A549 (cell line): Measurements from ENCODE around the gene CUX1. TPM values are rescaled to one million over a fixed set of nuclear protein-coding genes. Genes with fewer than 3 reads are reported as not detected.
"Not testable (repeated sequence)": the region's sequence is repeated elsewhere in the genome, so short reads cannot be mapped to it uniquely, and the experiment has no call there.

Experiments
- ATAC-seq, 2 experiments: fragments of 200-7000 bp in 1 of 2; fragments of >200 bp in 1 of 2; cut with Nextera tagmentation in 1 of 2; cut with Tn5 transposase in 1 of 2; 3 replicates each; pipeline versions ENCODE4 v1.8.0 to v1.9.1; 2018 to 2020; ENCODE audit warnings: mild to moderate bottlenecking in 1 of 2, moderate library complexity in 1 of 2
- CTCF ChIA-PET: fragments of 300-600 bp; sonication (Branson Sonifier 250); formaldehyde crosslinking; extraction: SDS; loops from one replicate; lab custom pipeline; 2021; ENCODE audit warnings: antibody characterized with exemption, inconsistent platforms; lab: Yijun Ruan, JAX
- POLR2A ChIA-PET: fragments of 350-600 bp; formaldehyde crosslinking; extraction: SDS; loops from one replicate; lab custom pipeline; 2021; ENCODE audit warnings: antibody characterized with exemption, inconsistent platforms; lab: Yijun Ruan, JAX
- DNase-seq, 2 experiments: peaks; one replicate each; pipeline versions ENCODE4 v3.0.0 to v3.0.0-alpha.2; 2011 to 2016; ENCODE audit warnings: low read depth in 1 of 2, low spot score in 1 of 2
- FAIRE-seq: peaks from 2 replicates; lab custom pipeline; 2011; peaks lifted over from hg19 to GRCh38; lab: Jason Lieb, UNC
- H3K27ac ChIP-seq, 2 experiments: fragments of >200 bp; sonication (Bioruptor Twin); formaldehyde crosslinking; 3 replicates each; pipeline ENCODE4 v1.5.1; 2016 to 2017
- H3K4me1 ChIP-seq: fragments of >200 bp; sonication (Bioruptor Twin); formaldehyde crosslinking; 3 replicates; pipeline ENCODE4 v1.6.1; 2016
- H3K4me2 ChIP-seq: fragments of >200 bp; sonication (Bioruptor Twin); formaldehyde crosslinking; 3 replicates; pipeline ENCODE4 v1.6.1; 2016
- H3K4me3 ChIP-seq: fragments of >200 bp; sonication (Bioruptor Twin); formaldehyde crosslinking; 3 replicates; pipeline ENCODE4 v1.5.1; 2016
- H3K9me3 ChIP-seq: fragments of >200 bp; sonication (Bioruptor Twin); formaldehyde crosslinking; 3 replicates; pipeline ENCODE4 v1.6.1; 2016
- EHF ChIP-seq: fragments of 250-450 bp; sonication (Bioruptor Pico); IDR thresholded peaks from 2 replicates; pipeline ENCODE4 v1.5.0; 2020; ENCODE audit warnings: mild to moderate bottlenecking
- EP300 ChIP-seq, 2 experiments: fragments of >200 bp; sonication (Bioruptor Twin); formaldehyde crosslinking; IDR thresholded peaks; 2 replicates in 1 of 2; 3 replicates in 1 of 2; pipeline ENCODE4 v1.6.1; 2016 to 2017
- ESRRA ChIP-seq: fragments of 150-350 bp; IDR thresholded peaks from 2 replicates; pipeline ENCODE4 v1.6.1; 2014; ENCODE audit warnings: mild to moderate bottlenecking, low read length, borderline replicate concordance
- HES2 ChIP-seq: fragments of >200 bp; sonication (Bioruptor Twin); formaldehyde crosslinking; IDR thresholded peaks from 2 replicates; pipeline ENCODE4 v1.6.1; 2016
- HOXA7 ChIP-seq: fragments of 250-450 bp; sonication (Bioruptor Pico); IDR thresholded peaks from 2 replicates; pipeline ENCODE4 v1.5.0; 2020; ENCODE audit warnings: mild to moderate bottlenecking, moderate library complexity
- HOXB13 ChIP-seq: fragments of 250-450 bp; sonication (Bioruptor Pico); IDR thresholded peaks from 2 replicates; pipeline ENCODE4 v1.5.0; 2020; ENCODE audit warnings: low read depth, mild to moderate bottlenecking, moderate library complexity
- HOXB5 ChIP-seq: fragments of 250-450 bp; sonication (Bioruptor Pico); IDR thresholded peaks from 2 replicates; pipeline ENCODE4 v1.5.0; 2020; ENCODE audit warnings: mild to moderate bottlenecking, moderate library complexity
- KDM5A ChIP-seq: fragments of 200-600 bp; sonication (generic); IDR thresholded peaks from 2 replicates; pipeline ENCODE4 v1.6.1; 2016; ENCODE audit warnings: antibody characterized with exemption, mild to moderate bottlenecking
- MAZ ChIP-seq: fragments of 150-350 bp; IDR thresholded peaks from 2 replicates; pipeline ENCODE4 v1.6.1; 2014; ENCODE audit warnings: antibody characterized with exemption, low read depth, low read length, borderline replicate concordance
- PHF8 ChIP-seq: fragments of 200-600 bp; sonication (generic); IDR thresholded peaks from 2 replicates; pipeline ENCODE4 v1.6.1; 2016; ENCODE audit warnings: low read depth, mild to moderate bottlenecking, antibody characterized with exemption, moderate library complexity, borderline replicate concordance
- SREBF2 ChIP-seq: fragments of 450-650 bp; IDR thresholded peaks from 2 replicates; pipeline ENCODE4 v1.6.1; 2014; ENCODE audit warnings: mild to moderate bottlenecking, moderate library complexity
- TFCP2L1 ChIP-seq: fragments of 250-450 bp; sonication (Bioruptor Pico); IDR thresholded peaks from 2 replicates; pipeline ENCODE4 v1.5.0; 2021; ENCODE audit warnings: mild to moderate bottlenecking
- ZC3H11A ChIP-seq: fragments of 450-650 bp; IDR thresholded peaks from 2 replicates; pipeline ENCODE4 v1.6.1; 2014; ENCODE audit warnings: antibody characterized with exemption, mild to moderate bottlenecking
- WGBS: methylation state at CpG from one replicate; pipeline ENCODE4 v1.1.6; 2017; ENCODE audit errors: missing lambda C conversion rate; 5-methylcytosine and 5-hydroxymethylcytosine counted together
- polyA plus RNA-seq, 4 experiments: library from polyadenylated mRNA; depleted of rRNA in 3 of 4; stranded (reverse); fragments of >200 nt; fragmentation: RNase III in 1 of 4; extraction: RNeasy Plus Mini Kit Qiagen cat#74134 plus additional on column Dnase treatment in 1 of 4; gene quantifications; 2 replicates in 3 of 4; 3 replicates in 1 of 4; pipeline ENCODE4 v1.2.3, GENCODE V29; 2011 to 2017
- TF ChIP-seq, protein P1 (sequence below): fragments of >200 bp; sonication (Bioruptor Twin); formaldehyde crosslinking; IDR thresholded peaks from 3 replicates; pipeline ENCODE4 v1.6.1; 2016
- TF ChIP-seq, protein P2 (sequence below): fragments of >200 bp; sonication (Bioruptor Twin); formaldehyde crosslinking; IDR thresholded peaks from 3 replicates; pipeline ENCODE4 v1.5.1; 2016
- TF ChIP-seq, protein P3 (sequence below): fragments of 450-650 bp; IDR thresholded peaks from 2 replicates; pipeline ENCODE4 v1.6.1; 2014; ENCODE audit warnings: antibody characterized with exemption
- TF ChIP-seq, protein P4 (sequence below): IDR thresholded peaks from 2 replicates; pipeline ENCODE4 v1.6.1; 2012; ENCODE audit warnings: low read depth, borderline replicate concordance

CUX1 gene
- polyA plus RNA-seq, 2 of the 4 experiments (the other 2 are of a cell fraction) = 32.7 to 33.4 TPM

GRCh38 chr7:101831396-101831795 is 14.0 kb downstream of the CUX1 start:
- 96% methylated on average over 10 of the region's 10 CpGs for WGBS
- FAIRE-seq = not testable (repeated sequence)

DNA sequence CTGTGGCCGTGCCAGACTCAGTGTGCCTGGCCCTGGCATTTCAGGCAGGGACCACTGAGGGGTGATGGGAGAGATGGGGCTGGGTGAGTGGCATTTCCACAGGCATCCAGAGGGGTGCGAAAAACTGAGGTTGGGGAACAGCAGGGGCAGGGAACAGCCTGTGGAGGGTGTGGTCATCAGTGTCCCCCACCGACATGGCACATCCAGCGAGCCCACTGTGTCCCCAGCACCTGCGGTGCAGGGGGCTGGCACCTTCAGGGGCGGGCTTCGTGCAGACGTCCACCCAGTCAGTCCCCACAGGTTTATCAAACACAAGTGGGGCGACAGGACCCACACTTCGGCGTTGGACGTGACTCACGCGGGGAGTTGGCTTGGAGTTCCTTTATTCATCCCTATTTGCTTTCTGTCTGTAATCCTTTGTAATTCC is 14.8 kb downstream of the CUX1 start:
- peaks cover 5% of the 10 kb centered on the region; the same call in 1 of the 3 replicates for H3K4me1 ChIP-seq
- TF ChIP-seq ZC3H11A (no peak), SREBF2 (no peak), HES2 (no peak), HOXA7 (CRISPR knock-in tag) (no peak)
- TF ChIP-seq, protein P1, sequence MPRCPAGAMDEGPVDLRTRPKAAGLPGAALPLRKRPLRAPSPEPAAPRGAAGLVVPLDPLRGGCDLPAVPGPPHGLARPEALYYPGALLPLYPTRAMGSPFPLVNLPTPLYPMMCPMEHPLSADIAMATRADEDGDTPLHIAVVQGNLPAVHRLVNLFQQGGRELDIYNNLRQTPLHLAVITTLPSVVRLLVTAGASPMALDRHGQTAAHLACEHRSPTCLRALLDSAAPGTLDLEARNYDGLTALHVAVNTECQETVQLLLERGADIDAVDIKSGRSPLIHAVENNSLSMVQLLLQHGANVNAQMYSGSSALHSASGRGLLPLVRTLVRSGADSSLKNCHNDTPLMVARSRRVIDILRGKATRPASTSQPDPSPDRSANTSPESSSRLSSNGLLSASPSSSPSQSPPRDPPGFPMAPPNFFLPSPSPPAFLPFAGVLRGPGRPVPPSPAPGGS = no peak
- POLR2A ChIA-PET = no interaction called here
- WGBS = 85% methylated on average over 14 of the region's 14 CpGs
- H3K4me2 ChIP-seq = no peak overlapping the region
- CTCF ChIA-PET = interaction anchor here (1.5 to 1.7 kb wide), 2 partner anchors 11 to 25 kb away, joined by 3 read pairs; no protein-coding TSS in a partner anchor
- peak overlapping the region in 1 of 2 experiments; percentile 34; a peak in 1 of 6 replicates for H3K27ac ChIP-seq
- no peak for ATAC-seq
- H3K9me3 ChIP-seq = no peaks in the 10 kb centered on the region
- no peak for DNase-seq
- no peak for FAIRE-seq
- no peak overlapping the region for H3K4me3 ChIP-seq

More at GRCh38 chr7:101831396-101831795, 14.0 kb downstream of the CUX1 start:
- H3K4me2 ChIP-seq, ATAC-seq, H3K27ac ChIP-seq, DNase-seq, H3K9me3 ChIP-seq, H3K4me3 ChIP-seq, POLR2A ChIA-PET: not testable (repeated sequence)
- CTCF ChIA-PET = interaction anchor here (1.5 to 1.7 kb wide), 2 partner anchors 12 to 26 kb away, joined by 3 read pairs; no protein-coding TSS in a partner anchor
- peaks cover 10% of the 10 kb centered on the region; the same call in 1 of the 3 replicates for H3K4me1 ChIP-seq

- TF ChIP-seq, protein P2, sequence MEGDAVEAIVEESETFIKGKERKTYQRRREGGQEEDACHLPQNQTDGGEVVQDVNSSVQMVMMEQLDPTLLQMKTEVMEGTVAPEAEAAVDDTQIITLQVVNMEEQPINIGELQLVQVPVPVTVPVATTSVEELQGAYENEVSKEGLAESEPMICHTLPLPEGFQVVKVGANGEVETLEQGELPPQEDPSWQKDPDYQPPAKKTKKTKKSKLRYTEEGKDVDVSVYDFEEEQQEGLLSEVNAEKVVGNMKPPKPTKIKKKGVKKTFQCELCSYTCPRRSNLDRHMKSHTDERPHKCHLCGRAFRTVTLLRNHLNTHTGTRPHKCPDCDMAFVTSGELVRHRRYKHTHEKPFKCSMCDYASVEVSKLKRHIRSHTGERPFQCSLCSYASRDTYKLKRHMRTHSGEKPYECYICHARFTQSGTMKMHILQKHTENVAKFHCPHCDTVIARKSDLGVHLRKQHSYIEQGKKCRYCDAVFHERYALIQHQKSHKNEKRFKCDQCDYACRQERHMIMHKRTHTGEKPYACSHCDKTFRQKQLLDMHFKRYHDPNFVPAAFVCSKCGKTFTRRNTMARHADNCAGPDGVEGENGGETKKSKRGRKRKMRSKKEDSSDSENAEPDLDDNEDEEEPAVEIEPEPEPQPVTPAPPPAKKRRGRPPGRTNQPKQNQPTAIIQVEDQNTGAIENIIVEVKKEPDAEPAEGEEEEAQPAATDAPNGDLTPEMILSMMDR = no peak
- TF ChIP-seq, all 56 proteins: peak for 0
- Histone ChIP-seq H3K9me3 (no peaks in the 10 kb centered on the region), H3K27ac (no peak overlapping the region), H3K4me2 (no peak overlapping the region), H3K4me3 (no peak overlapping the region), H3K4me1 (peaks cover 5% of the 10 kb centered on the region; the same call in 1 of the 3 replicates)
- FAIRE-seq = no peak
- DNase-seq = no peak
- CTCF ChIA-PET = interaction anchor here (1.5 to 1.7 kb wide), 2 partner anchors 11 to 24 kb away, joined by 3 read pairs; no protein-coding TSS in a partner anchor
- 0 out of 6 replicates have a peak, but pooled peaks have one; percentile 13 to 56 for ATAC-seq
- WGBS = 87% methylated on average over 14 of the region's 14 CpGs
- POLR2A ChIA-PET = no interaction called here
These were observed 15.4 kb downstream of the CUX1 start for GRCh38 chr7:101832685-101833375.

DNA sequence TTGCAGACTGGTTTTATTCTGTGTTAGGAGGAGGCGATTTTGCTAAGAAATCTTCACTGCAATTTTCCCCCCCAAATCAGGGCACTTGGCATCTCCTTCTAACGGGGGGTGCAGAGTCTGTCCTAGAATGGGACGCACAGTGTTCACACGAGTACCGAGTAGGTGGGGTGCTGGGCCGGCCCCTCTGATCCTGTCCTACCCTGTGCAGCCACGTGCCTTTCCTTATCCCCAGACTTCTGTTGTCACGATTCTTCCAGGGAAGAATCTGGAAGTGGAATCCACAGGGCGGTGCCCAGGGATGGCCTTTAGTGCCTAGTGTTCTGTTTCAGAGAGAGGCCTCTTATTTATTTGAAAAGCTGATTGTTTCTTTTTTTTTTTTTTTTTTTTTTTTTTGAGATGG is 16.4 kb downstream of the CUX1 start:
- POLR2A ChIA-PET = interaction anchor here (0.6 to 0.7 kb wide), 2 partner anchors 14 to 104 kb away, joined by 3 to 4 read pairs; no protein-coding TSS in a partner anchor
- Histone ChIP-seq H3K27ac (no peak overlapping the region), H3K4me1 (peaks cover 6% of the 10 kb centered on the region; the same call in 1 of the 3 replicates), H3K4me3 (no peak overlapping the region)
- DNase-seq (no peak), ATAC-seq (peak; percentile 11 to 40; a peak in 4 of 6 replicates), FAIRE-seq (no peak)
- 83% methylated on average over 9 of the region's 9 CpGs for WGBS
- CTCF ChIA-PET = interaction anchor here (0.6 to 1.0 kb wide), 2 partner anchors 10 to 252 kb away, joined by 3 read pairs; no protein-coding TSS in a partner anchor
- TF ChIP-seq EHF (CRISPR knock-in tag) (no peak), KDM5A (no peak), ESRRA (no peak), EP300 (IDR thresholded peaks at IDR 0.05) (no peak), PHF8 (no peak), HOXB5 (no peak), HOXB13 (CRISPR knock-in tag) (no peak), TFCP2L1 (CRISPR knock-in tag) (no peak), MAZ (no peak)
- TF ChIP-seq, protein P3, sequence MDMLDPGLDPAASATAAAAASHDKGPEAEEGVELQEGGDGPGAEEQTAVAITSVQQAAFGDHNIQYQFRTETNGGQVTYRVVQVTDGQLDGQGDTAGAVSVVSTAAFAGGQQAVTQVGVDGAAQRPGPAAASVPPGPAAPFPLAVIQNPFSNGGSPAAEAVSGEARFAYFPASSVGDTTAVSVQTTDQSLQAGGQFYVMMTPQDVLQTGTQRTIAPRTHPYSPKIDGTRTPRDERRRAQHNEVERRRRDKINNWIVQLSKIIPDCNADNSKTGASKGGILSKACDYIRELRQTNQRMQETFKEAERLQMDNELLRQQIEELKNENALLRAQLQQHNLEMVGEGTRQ = no peak
- TF ChIP-seq, protein P4, sequence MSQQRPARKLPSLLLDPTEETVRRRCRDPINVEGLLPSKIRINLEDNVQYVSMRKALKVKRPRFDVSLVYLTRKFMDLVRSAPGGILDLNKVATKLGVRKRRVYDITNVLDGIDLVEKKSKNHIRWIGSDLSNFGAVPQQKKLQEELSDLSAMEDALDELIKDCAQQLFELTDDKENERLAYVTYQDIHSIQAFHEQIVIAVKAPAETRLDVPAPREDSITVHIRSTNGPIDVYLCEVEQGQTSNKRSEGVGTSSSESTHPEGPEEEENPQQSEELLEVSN = no peak
- TF ChIP-seq, all 56 proteins: peak for 0
- H3K9me3 ChIP-seq = no peaks in the 10 kb centered on the region
- H3K4me2 ChIP-seq = no peak overlapping the region
